PFSK-1 (cell line): Measurements from ENCODE around the gene ADD1.

ENCODE experiments used
- POLR2AphosphoS5 ChIP-seq: IDR thresholded peaks from 2 replicates; pipeline ENCODE4 v1.6.1; 2012; ENCODE audit warnings: low read depth, mild to moderate bottlenecking, control low read depth, low read length, moderate library complexity
- REST ChIP-seq, 2 experiments: IDR thresholded peaks; 2 replicates each; pipeline versions ENCODE4 v1.6.1 to v1.8.0; 2011 to 2012; ENCODE audit warnings: low read depth in 2 of 2, low read length in 2 of 2, control low read depth in 1 of 2, inconsistent platforms in 1 of 2, mild to moderate bottlenecking in 1 of 2, moderate library complexity in 1 of 2; ENCODE audit not compliant: insufficient read depth in 1 of 2
- SIN3A ChIP-seq: IDR thresholded peaks from 2 replicates; pipeline ENCODE4 v1.6.1; 2012; ENCODE audit warnings: mild to moderate bottlenecking, low read length, moderate library complexity, borderline replicate concordance; ENCODE audit not compliant: insufficient read depth
- TAF1 ChIP-seq: IDR thresholded peaks from 2 replicates; pipeline ENCODE4 v1.6.1; 2012; ENCODE audit warnings: low read length, control low read depth, borderline replicate concordance; ENCODE audit not compliant: insufficient read depth

GRCh38 chr4:2875556-2875955 is 31.9 kb downstream of the ADD1 start:
- TF ChIP-seq SIN3A (no peak), TAF1 (no peak), POLR2AphosphoS5 (no peak), REST (IDR thresholded peaks at IDR 0.05; ENCODE audit: insufficient read depth in 1 of 2, low read depth in 2 of 2, low read length in 2 of 2) (no peak)
